T-helper 22 cell (primary cell): ENCODE results near the gene SOS2.
"Not testable (repeated sequence)": the region's sequence is repeated elsewhere in the genome, so short reads cannot be mapped to it uniquely, and the experiment has no call there.

Experiments
- DNase-seq: peaks from one replicate; pipeline ENCODE4 v3.0.0-alpha.2; 2020; ENCODE audit warnings: low read depth

The SOS2 gene

GRCh38 chr14:50085570-50086320 lies 145.6 kb downstream of the SOS2 start:
- no peak for DNase-seq

GRCh38 chr14:50084666-50085065 lies 146.7 kb downstream of the SOS2 start:
- DNase-seq, result no peak

- peak; percentile 59 for DNase-seq
These were observed 147.7 kb downstream of the SOS2 start for GRCh38 chr14:50083467-50084337.

- DNase-seq, result peak; percentile 83
These were observed 148.5 kb downstream of the SOS2 start for GRCh38 chr14:50082784-50083466.

GRCh38 chr14:50082308-50082742 lies 149.1 kb downstream of the SOS2 start:
- peak; percentile 69 for DNase-seq

GRCh38 chr14:50079103-50079502 lies 152.3 kb downstream of the SOS2 start:
- DNase-seq, result not testable (repeated sequence)

GRCh38 chr14:50073663-50074062 lies 157.7 kb downstream of the SOS2 start:
- not testable (repeated sequence) for DNase-seq

GRCh38 chr14:50072395-50072794 lies 159.0 kb downstream of the SOS2 start:
- DNase-seq, result no peak

- no peak for DNase-seq
These were observed 160.4 kb downstream of the SOS2 start for GRCh38 chr14:50070840-50071548.

GRCh38 chr14:50070230-50070629 lies 161.1 kb downstream of the SOS2 start:
- no peak for DNase-seq

GRCh38 chr14:50069325-50069724 lies 162.1 kb downstream of the SOS2 start:
- no peak for DNase-seq

GRCh38 chr14:50068496-50068895 lies 162.9 kb downstream of the SOS2 start:
- no peak for DNase-seq

- DNase-seq, result no peak
These were observed 163.5 kb downstream of the SOS2 start for GRCh38 chr14:50067723-50068495.
